Body of pancreas (tissue), 4 donors: Measurements from ENCODE around the gene AANAT. TPM values are rescaled to one million over a fixed set of nuclear protein-coding genes. Genes with fewer than 3 reads are reported as not detected.
"Not testable (repeated sequence)": the region's sequence is repeated elsewhere in the genome, so short reads cannot be mapped to it uniquely, and the experiment has no call there.

Experiments
- ATAC-seq: fragments of 150-250 bp; one replicate; pipeline ENCODE4 v1.9.1; 2016
- DNase-seq, 4 donors: peaks; one replicate each; pipeline ENCODE4 v3.0.0-alpha.2; 2019
- H3K27ac ChIP-seq, 4 donors: fragments of 200-600 bp; sonication (generic); 1 replicate in 3 of 4; 2 replicates in 1 of 4; pipeline versions ENCODE4 v1.5.1 to v1.6.1; 2016 to 2019; ENCODE audit warnings: mild to moderate bottlenecking in 1 of 4, mixed read lengths in 1 of 4, moderate library complexity in 1 of 4
- H3K27me3 ChIP-seq, 2 donors: fragments of 200-600 bp; sonication (generic); one replicate each; pipeline ENCODE4 v1.6.0; 2016; ENCODE audit warnings: mild to moderate bottlenecking in 1 of 2
- H3K36me3 ChIP-seq, 2 donors: fragments of 200-600 bp; sonication (generic); replicated peaks in 1 of 2; 2 replicates each; pipeline ENCODE4 v1.5.1; 2016; ENCODE audit warnings: low read depth in 2 of 2; ENCODE audit not compliant: insufficient read depth in 1 of 2
- H3K4me1 ChIP-seq: fragments of 200-600 bp; sonication (generic); one replicate; pipeline ENCODE4 v1.6.0; 2016
- H3K4me3 ChIP-seq, 2 donors: fragments of 200-600 bp; sonication (generic); 1 replicate in 1 of 2; 2 replicates in 1 of 2; pipeline ENCODE4 v1.5.1; 2016 to 2019
- H3K9me3 ChIP-seq, 3 donors: fragments of 200-600 bp; sonication (generic); 1 replicate in 2 of 3; 2 replicates in 1 of 3; pipeline ENCODE4 v1.5.1; 2016
- POLR2A ChIP-seq, 3 donors: fragments of 450-650 bp; IDR thresholded peaks; one replicate each; pipeline ENCODE4 v1.6.1; 2016; ENCODE audit warnings: antibody characterized with exemption in 3 of 3, mild to moderate bottlenecking in 2 of 3
- WGBS, 2 donors: methylation state at CpG; one replicate each; pipeline ENCODE4 v1.1.5; 2017; 5-methylcytosine and 5-hydroxymethylcytosine counted together
- intact Hi-C: fragments of 100-400 bp; cut with DNase I; formaldehyde crosslinking; loops from one replicate; pipeline ENCODE4 v1.15.1; 2023
- total RNA-seq, 2 donors: library from RNA; depleted of rRNA; stranded (reverse); fragments of >200 nt; gene quantifications; one replicate each; pipeline ENCODE4 v1.1.0, GENCODE V29; 2016
- TF ChIP-seq, protein P1 (sequence below), 7 experiments: fragments of 450-650 bp in 4 of 7; fragments of 200-600 bp in 3 of 7; sonication (generic) in 3 of 7; IDR thresholded peaks; one replicate each; pipeline ENCODE4 v1.5.1; 2016 to 2019; ENCODE audit warnings: antibody characterized with exemption in 7 of 7

AANAT gene
- total RNA-seq, 2 donors from 2014 or later = not detected

DNA sequence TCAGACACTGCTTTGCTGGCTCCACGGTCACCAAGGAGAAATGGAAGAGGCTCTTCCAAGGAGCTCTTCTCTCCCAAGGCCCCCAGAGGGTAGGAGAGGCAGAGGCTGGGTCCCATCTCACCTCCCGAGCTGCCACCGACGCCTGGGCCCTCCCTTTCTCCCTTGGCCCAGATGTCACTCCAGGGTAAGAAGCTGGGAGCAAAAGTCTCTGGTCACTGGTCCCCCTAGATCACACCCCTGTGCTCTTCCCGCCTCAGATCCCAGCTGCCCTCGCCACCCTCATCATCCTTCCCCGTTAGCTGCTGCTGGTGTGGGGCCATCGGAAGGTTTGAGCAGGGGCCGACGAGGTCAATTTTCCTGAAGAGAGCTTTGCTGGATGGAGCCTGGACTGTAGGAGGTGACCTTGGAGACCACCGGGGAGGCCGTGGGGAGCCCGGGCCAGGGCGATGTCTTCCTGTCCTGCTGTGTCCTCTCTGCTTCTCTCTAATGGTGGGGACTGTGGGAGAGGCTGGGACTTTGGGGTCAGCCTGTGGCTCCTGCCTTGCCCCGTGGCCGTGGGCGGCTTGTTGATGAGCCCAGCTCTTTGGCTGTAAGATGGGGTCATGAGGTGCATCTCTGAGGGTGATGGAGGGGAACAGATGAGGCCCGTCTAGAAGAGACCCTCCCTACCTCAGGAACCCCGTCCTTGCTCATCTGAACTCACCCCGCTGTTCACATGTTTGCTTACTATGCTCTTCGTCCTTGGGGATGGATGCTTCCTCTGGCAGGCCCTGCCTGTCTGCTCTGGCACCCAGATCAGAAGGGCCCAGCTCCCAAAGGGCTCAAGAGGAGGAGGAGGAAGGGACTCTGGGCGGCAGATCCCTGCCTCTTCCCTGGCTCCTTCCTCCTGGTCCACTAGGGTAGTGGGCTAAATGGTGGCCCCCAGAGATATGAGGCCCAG, 45.2 kb downstream of the AANAT start:
- Histone ChIP-seq H3K4me3 (no peak overlapping the region), H3K9me3 (no peaks in the 10 kb centered on the region), H3K4me1 (peaks cover 7% of the 10 kb centered on the region), H3K36me3 (no peaks in the 10 kb centered on the region), H3K27ac (no peak overlapping the region), H3K27me3 (no peaks in the 10 kb centered on the region)
- intact Hi-C loops = loop anchor here (5.0 to 10.0 kb wide), 2 partner anchors 110 to 208 kb away; partner anchors contain the start of gene QRICH2
- ATAC-seq (no peak), DNase-seq (no peak)
- no peak for TF ChIP-seq POLR2A (IDR thresholded peaks at IDR 0.05)
- TF ChIP-seq, protein P1, sequence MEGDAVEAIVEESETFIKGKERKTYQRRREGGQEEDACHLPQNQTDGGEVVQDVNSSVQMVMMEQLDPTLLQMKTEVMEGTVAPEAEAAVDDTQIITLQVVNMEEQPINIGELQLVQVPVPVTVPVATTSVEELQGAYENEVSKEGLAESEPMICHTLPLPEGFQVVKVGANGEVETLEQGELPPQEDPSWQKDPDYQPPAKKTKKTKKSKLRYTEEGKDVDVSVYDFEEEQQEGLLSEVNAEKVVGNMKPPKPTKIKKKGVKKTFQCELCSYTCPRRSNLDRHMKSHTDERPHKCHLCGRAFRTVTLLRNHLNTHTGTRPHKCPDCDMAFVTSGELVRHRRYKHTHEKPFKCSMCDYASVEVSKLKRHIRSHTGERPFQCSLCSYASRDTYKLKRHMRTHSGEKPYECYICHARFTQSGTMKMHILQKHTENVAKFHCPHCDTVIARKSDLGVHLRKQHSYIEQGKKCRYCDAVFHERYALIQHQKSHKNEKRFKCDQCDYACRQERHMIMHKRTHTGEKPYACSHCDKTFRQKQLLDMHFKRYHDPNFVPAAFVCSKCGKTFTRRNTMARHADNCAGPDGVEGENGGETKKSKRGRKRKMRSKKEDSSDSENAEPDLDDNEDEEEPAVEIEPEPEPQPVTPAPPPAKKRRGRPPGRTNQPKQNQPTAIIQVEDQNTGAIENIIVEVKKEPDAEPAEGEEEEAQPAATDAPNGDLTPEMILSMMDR (IDR thresholded peaks at IDR 0.05) = no peak
- WGBS, 2 donors = 71 to 84% methylated on average over 14 to 22 of the region's 22 CpGs

GRCh38 chr17:76513306-76513692, 45.9 kb downstream of the AANAT start:
- H3K9me3 ChIP-seq = no peaks in the 10 kb centered on the region
- no peak for ATAC-seq
- no peak overlapping the region for H3K27ac ChIP-seq
- H3K4me1 ChIP-seq = peaks cover 7% of the 10 kb centered on the region
- intact Hi-C loops = loop anchor here (5.0 to 10.0 kb wide), 2 partner anchors 111 to 208 kb away; partner anchors contain the start of gene QRICH2
- DNase-seq = no peak
- H3K4me3 ChIP-seq = no peak overlapping the region
- no peaks in the 10 kb centered on the region for H3K27me3 ChIP-seq
- no peak for TF ChIP-seq POLR2A (IDR thresholded peaks at IDR 0.05)
- TF ChIP-seq, protein P1 (IDR thresholded peaks at IDR 0.05) = no peak
- WGBS, 2 donors = 67 to 69% methylated on average over 6 of the region's 6 CpGs
- no peaks in the 10 kb centered on the region for H3K36me3 ChIP-seq

DNA sequence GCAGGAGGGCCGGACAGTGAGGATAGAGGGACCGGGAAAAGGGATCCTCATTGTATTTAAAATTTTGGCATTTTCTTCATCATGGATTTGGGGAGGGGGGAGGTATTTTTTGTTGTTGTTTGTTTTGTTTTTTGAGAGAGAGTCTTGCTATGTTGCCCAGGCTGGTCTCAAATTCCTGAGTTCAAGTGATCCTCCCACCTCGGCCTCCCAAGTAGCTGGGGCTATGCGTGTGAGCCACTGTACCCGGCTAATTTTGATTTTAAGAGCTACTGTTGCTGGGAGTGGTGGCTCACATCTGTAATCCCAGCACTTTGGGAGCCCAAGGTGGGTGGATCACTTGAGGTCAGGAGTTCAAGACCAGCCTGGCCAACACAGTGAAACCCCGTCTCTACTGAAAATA, 47.0 kb downstream of the AANAT start:
- not testable (repeated sequence) for H3K27me3 ChIP-seq, ATAC-seq, H3K27ac ChIP-seq, H3K36me3 ChIP-seq, H3K4me1 ChIP-seq, DNase-seq, H3K4me3 ChIP-seq, H3K9me3 ChIP-seq
- WGBS, 2 donors = 92 to 94% methylated on average over 6 of the region's 6 CpGs
- intact Hi-C loops = loop anchor here (5.0 to 10.0 kb wide), 2 partner anchors 112 to 210 kb away; partner anchors contain the start of gene QRICH2

DNA sequence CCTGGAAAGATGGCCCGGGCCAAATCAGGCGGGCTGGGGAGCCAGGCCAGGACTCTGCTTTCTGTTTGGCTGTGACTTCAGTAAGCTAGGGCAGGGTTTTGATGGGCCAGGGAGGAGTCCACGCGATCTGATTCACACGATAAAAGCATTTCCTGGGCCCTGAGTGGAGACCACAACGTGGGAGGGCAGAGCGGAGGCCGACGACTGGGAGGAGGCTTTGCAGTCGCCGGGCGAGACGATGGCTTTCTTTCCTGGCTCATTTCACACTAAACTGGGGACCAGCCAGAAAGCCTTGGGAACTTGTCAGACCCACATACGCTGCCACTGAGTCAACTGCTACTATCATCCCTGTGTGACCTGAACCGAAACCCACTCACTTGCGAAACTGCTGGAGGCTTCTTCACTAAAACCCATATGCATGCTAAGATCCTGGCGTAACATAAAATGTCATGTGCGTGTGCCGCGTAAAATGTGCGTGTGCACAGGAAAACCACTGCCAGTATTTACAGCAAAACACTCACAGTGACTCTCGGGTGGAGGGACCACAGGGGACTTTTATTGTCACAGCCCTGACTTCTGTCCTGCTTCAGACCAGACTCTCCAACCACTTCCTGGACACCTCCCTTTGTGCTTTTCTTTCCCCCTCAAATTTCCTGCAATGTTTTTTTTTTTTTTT, 48.0 kb downstream of the AANAT start:
- peak; percentile 47 to 80 (median 52) for DNase-seq
- TF ChIP-seq POLR2A (IDR thresholded peaks at IDR 0.05) = peak in 1 of 3 donors; percentile 33
- TF ChIP-seq, protein P1 (IDR thresholded peaks at IDR 0.05) = no peak
- Histone ChIP-seq H3K4me3 (no peak overlapping the region), H3K27ac (peak overlapping the region in 2 of 4 donors; percentile 43 to 63), H3K36me3 (no peaks in the 10 kb centered on the region), H3K9me3 (no peaks in the 10 kb centered on the region), H3K4me1 (peaks cover 7% of the 10 kb centered on the region), H3K27me3 (no peaks in the 10 kb centered on the region)
- ATAC-seq = peak; percentile 62
- 53 to 67% methylated on average over 22 of the region's 22 CpGs for WGBS, 2 donors
- intact Hi-C loops = loop anchor here (10.0 kb wide), 1 partner anchor 211 kb away; the partner anchor contains the start of gene QRICH2

- H3K27me3 ChIP-seq = peaks cover 0 to 3% of the 10 kb centered on the region in 2 donors
Observed at GRCh38 chr17:76517638-76518038, 50.2 kb downstream of the AANAT start.

More at GRCh38 chr17:76517638-76518038, 50.2 kb downstream of the AANAT start:
- ATAC-seq = no peak
- H3K27ac ChIP-seq = no peak overlapping the region
- intact Hi-C loops = loop anchor here (10.0 kb wide), 1 partner anchor 213 kb away; the partner anchor contains the start of gene QRICH2
- TF ChIP-seq, protein P1 (IDR thresholded peaks at IDR 0.05) = no peak
- TF ChIP-seq POLR2A (IDR thresholded peaks at IDR 0.05) = no peak
- 87 to 98% methylated on average over 5 to 11 of the region's 11 CpGs for WGBS, 2 donors
- H3K9me3 ChIP-seq = no peaks in the 10 kb centered on the region
- DNase-seq = no peak
- H3K4me1 ChIP-seq = no peaks in the 10 kb centered on the region
- H3K36me3 ChIP-seq = no peaks in the 10 kb centered on the region
- no peak overlapping the region for H3K4me3 ChIP-seq
